ENCODE data around the gene MBD4.

Gene MBD4

GRCh38 chr3:129462361-129462968 lies 22.7 kb upstream of the MBD4 start:
- DNase-seq: no peak

- no peak for DNase-seq
These were observed 21.9 kb upstream of the MBD4 start for GRCh38 chr3:129461461-129462146.

- DNase-seq: no peak
These were observed 21.3 kb upstream of the MBD4 start for GRCh38 chr3:129461022-129461421.

- DNase-seq: no peak
These were observed 20.8 kb upstream of the MBD4 start for GRCh38 chr3:129460572-129460971.

- DNase-seq: no peak
These were observed 20.4 kb upstream of the MBD4 start for GRCh38 chr3:129460155-129460554.

GRCh38 chr3:129453732-129454131 lies 14.0 kb upstream of the MBD4 start:
- DNase-seq: no peak

- DNase-seq: no peak
These were observed 9.7 kb upstream of the MBD4 start for GRCh38 chr3:129449279-129450115.

GRCh38 chr3:129448186-129448895 lies 8.6 kb upstream of the MBD4 start:
- DNase-seq: no peak

GRCh38 chr3:129446926-129447325 lies 7.2 kb upstream of the MBD4 start:
- no peak for DNase-seq

- no peak for DNase-seq
These were observed 5.7 kb upstream of the MBD4 start for GRCh38 chr3:129445471-129445870.

- no peak for DNase-seq
These were observed 3.2 kb upstream of the MBD4 start for GRCh38 chr3:129442947-129443346.

GRCh38 chr3:129442486-129442885 lies 2.7 kb upstream of the MBD4 start:
- no peak for DNase-seq

- DNase-seq: no peak
These were observed 2.0 kb upstream of the MBD4 start for GRCh38 chr3:129441782-129442181.

- no peak for DNase-seq
These were observed 1.5 kb upstream of the MBD4 start for GRCh38 chr3:129441215-129441614.

- DNase-seq: no peak
These were observed 956 bp upstream of the MBD4 start for GRCh38 chr3:129440618-129441190.

- DNase-seq: no peak
These were observed 427 bp downstream of the MBD4 start for GRCh38 chr3:129439226-129439816.

- no peak for DNase-seq
These were observed 4.4 kb downstream of the MBD4 start for GRCh38 chr3:129435367-129435766.

GRCh38 chr3:129434140-129434539 lies 5.6 kb downstream of the MBD4 start:
- no peak for DNase-seq

GRCh38 chr3:129433565-129433964 lies 6.2 kb downstream of the MBD4 start:
- no peak for DNase-seq

- no peak for DNase-seq
These were observed 7.1 kb downstream of the MBD4 start for GRCh38 chr3:129432671-129433070.

- no peak for DNase-seq
These were observed 7.7 kb downstream of the MBD4 start for GRCh38 chr3:129432036-129432435.

- DNase-seq: no peak
These were observed 10.1 kb downstream of the MBD4 start for GRCh38 chr3:129429602-129430001.

- no peak for DNase-seq
These were observed 10.7 kb downstream of the MBD4 start for GRCh38 chr3:129429080-129429451.
